ENCODE measurements around the gene AANAT.
"Not testable (repeated sequence)": the region's sequence is repeated elsewhere in the genome, so short reads cannot be mapped to it uniquely, and the experiment has no call there.

The AANAT gene

DNA sequence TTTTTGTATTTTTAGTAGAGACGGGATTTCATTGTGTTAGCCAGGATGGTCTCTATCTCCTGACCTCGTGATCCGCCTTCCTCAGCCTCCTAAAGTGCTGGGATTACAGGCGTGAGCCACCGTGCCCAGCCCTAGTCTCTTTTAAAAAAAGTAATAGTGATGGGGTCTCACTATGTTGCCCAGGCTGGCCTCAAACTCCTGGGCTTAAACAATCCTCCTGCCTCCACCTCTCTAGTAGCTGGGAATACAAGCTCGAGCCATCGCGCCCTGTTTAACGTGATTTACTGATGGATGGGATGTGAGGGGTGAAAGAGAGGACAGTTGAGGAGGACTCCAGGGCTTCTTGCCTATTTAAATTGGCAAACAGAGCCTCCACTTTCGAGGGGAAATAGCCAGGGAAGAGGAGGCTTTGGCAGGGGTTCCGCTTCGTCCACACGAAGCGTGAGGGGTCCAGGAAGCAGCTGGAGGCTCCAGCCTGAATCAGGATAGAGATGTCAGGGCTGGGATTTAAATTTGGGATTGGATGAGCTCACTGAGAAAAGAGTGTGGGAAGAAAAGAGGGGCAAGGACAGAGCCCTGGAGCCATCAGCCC, 41.2 kb downstream of the AANAT start:
- DNase-seq, result not testable (repeated sequence)

GRCh38 chr17:76510831-76511244, 43.4 kb downstream of the AANAT start:
- DNase-seq, result no peak

DNA sequence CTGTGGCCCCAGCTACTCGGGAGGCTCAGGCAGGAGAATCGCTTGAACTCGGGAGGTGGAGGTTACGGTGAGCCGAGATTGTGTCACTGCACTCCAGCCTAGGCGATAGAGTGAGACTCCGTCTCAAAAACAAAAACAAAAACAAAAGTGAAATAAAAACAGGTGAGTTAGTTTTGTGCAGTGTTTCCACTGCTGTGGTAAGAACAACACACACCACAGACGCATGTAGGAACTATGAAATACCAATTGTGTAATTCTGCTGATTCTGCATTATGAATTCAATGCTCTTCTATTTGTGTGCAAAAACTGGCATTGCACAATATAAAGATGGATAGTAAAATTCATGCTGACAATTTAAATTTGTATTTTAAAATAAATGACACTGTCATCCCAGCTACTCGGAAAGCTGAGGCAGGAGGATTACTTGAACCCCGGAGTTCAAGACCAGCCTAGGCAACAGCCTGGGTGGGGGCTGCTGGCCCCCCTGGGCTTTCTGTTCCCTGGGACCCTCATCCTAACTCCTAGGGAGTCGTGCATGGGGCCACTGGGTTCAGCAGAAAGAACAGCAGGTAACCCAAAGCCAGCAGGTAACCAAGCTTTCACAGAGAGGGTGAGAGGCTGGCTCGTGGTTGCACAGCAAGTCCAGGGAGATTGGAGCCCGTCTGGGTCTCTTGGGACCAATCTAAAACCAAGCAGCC, 44.4 kb downstream of the AANAT start:
- no peak for DNase-seq

DNA sequence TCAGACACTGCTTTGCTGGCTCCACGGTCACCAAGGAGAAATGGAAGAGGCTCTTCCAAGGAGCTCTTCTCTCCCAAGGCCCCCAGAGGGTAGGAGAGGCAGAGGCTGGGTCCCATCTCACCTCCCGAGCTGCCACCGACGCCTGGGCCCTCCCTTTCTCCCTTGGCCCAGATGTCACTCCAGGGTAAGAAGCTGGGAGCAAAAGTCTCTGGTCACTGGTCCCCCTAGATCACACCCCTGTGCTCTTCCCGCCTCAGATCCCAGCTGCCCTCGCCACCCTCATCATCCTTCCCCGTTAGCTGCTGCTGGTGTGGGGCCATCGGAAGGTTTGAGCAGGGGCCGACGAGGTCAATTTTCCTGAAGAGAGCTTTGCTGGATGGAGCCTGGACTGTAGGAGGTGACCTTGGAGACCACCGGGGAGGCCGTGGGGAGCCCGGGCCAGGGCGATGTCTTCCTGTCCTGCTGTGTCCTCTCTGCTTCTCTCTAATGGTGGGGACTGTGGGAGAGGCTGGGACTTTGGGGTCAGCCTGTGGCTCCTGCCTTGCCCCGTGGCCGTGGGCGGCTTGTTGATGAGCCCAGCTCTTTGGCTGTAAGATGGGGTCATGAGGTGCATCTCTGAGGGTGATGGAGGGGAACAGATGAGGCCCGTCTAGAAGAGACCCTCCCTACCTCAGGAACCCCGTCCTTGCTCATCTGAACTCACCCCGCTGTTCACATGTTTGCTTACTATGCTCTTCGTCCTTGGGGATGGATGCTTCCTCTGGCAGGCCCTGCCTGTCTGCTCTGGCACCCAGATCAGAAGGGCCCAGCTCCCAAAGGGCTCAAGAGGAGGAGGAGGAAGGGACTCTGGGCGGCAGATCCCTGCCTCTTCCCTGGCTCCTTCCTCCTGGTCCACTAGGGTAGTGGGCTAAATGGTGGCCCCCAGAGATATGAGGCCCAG, 45.2 kb downstream of the AANAT start:
- no peak for DNase-seq

GRCh38 chr17:76513306-76513692, 45.9 kb downstream of the AANAT start:
- no peak for DNase-seq

DNA sequence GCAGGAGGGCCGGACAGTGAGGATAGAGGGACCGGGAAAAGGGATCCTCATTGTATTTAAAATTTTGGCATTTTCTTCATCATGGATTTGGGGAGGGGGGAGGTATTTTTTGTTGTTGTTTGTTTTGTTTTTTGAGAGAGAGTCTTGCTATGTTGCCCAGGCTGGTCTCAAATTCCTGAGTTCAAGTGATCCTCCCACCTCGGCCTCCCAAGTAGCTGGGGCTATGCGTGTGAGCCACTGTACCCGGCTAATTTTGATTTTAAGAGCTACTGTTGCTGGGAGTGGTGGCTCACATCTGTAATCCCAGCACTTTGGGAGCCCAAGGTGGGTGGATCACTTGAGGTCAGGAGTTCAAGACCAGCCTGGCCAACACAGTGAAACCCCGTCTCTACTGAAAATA, 47.0 kb downstream of the AANAT start:
- not testable (repeated sequence) for DNase-seq

- no peak for DNase-seq
These were observed 48.0 kb downstream of the AANAT start for GRCh38 chr17:76515274-76515949.

DNA sequence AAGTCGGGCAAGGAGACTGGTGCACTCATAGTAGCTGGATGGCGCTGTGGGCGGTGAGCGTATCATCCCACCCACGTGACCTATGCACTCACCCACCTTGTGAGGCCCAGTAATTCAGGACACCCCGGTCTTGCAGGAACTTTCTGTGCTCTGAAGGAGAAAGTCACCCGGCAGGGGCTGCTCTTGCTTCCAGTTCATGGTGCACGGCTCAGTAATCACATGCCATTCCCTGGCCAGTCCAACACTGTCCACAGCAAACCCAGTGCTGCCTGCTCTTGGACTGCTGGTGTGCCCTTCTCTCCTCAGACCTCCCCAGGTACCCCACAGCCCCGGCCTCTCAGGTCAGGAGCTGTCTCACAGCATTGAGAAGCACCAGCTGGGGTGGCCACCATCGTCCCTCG, 50.2 kb downstream of the AANAT start:
- DNase-seq, result no peak

DNA sequence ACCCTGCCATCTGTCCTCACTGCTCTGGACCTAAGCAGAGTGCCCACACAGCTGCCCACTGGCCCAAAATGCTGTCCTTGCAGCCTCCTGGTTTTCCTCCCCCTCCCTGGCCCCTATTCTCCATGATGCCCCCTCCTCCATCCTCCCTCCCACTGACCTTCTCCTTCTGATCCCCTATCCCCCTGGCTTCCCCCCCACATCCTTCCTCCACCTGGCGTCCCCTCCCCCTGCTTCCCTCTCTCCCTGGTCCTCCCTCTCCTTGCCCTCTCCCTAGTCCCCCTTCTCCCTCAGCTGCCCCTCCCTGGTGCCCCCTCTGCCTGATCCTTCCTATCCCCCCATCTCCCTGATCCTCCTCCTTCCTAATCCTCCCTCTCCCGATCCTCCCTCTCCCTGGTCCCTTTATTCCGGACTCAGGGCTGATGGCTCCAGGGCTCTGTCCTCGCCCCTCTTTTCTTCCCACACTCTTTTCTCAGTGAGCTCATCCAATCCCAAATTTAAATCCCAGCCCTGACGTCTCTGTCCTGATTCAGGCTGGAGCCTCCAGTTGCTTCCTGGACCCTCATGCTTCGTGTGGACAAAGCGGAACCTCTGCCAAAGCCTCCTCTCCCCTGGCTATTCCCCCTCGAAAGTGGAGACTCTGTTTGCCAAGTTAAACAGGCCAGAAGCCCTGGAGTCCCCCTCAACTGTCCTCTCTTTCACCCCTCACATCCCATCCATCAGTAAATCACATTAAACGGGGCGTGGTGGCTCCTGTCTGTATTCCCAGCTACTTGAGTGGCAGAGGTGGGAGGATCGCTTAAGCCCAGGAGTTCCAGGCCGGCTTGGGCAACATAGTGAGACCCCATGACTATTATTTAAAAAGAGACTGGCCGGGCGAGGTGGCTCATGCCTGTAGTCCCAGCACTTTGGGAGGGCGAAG, 51.9 kb downstream of the AANAT start:
- DNase-seq, result no peak

Measured in NCI-H1694 (cell line).